ENCODE data around the gene CABP7.

DNA sequence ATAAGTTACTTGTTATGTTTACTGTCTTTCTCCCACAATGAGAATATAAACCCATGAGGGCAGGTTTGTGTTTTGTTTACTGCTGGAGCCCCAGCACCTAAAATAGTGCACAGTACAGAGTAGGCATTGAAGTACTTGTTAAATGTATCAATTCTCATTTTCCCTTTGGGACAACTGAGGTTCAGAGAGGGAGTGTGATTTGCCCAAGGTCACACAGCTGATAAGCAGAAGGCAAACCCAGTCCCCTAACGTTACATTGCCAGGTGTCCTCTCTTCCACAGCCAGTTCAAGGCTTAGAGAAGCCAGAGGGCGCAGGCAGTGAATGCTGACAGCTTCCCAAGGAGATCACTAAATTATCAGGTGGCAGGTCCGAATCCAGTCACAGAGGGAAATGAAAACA lies 30.2 kb downstream of the CABP7 start:
- TF ChIP-seq POLR2A (IDR thresholded peaks at IDR 0.05) (no peak), CTCF (IDR thresholded peaks at IDR 0.05) (no peak)

Measured in tibial nerve (tissue), 3 donors.